WTC11 (cell line): ENCODE results near the gene CDPF1. TPM values are rescaled to one million over a fixed set of nuclear protein-coding genes. Genes with fewer than 3 reads are reported as not detected.

ENCODE experiments used
- ATAC-seq: fragments of 200-7000 bp; cut with Tn5 transposase; 2 replicates; pipeline ENCODE4 v1.10.0; 2021; ENCODE audit warnings: mild to moderate bottlenecking, moderate library complexity
- CTCF ChIA-PET: fragments of 300-600 bp; sonication (Branson Sonifier 250); formaldehyde crosslinking; loops from one replicate; lab custom pipeline; 2021; ENCODE audit warnings: antibody characterized with exemption; lab: Charles Lee
- POLR2A ChIA-PET: fragments of 350-600 bp; sonication (Branson Sonifier 250); formaldehyde crosslinking; loops from one replicate; lab custom pipeline; 2021; ENCODE audit warnings: antibody characterized with exemption; lab: Charles Lee
- DNase-seq: peaks from one replicate; pipeline ENCODE4 v3.0.0; 2021; ENCODE audit warnings: low spot score
- H3K27ac Mint-ChIP-seq: 2 replicates; pipeline ENCODE4 v1.8.0; 2021; ENCODE audit warnings: mixed read lengths
- H3K27me3 Mint-ChIP-seq: 2 replicates; pipeline ENCODE4 v1.8.0; 2021; ENCODE audit warnings: low read depth, mild to moderate bottlenecking, moderate library complexity, mixed read lengths
- H3K36me3 Mint-ChIP-seq: 2 replicates; pipeline ENCODE4 v1.8.0; 2021; ENCODE audit warnings: mixed read lengths
- H3K4me1 Mint-ChIP-seq: 2 replicates; pipeline ENCODE4 v1.8.0; 2022; ENCODE audit warnings: mixed read lengths
- H3K4me3 Mint-ChIP-seq: 2 replicates; pipeline ENCODE4 v1.8.0; 2021; ENCODE audit warnings: mild to moderate bottlenecking, moderate library complexity, mixed read lengths
- H3K9me3 Mint-ChIP-seq: 2 replicates; pipeline ENCODE4 v1.8.0; 2021; ENCODE audit warnings: mixed read lengths
- ATF1 ChIP-seq: sonication (generic); formaldehyde crosslinking; IDR thresholded peaks from 2 replicates; pipeline ENCODE4 v1.8.1; 2023; ENCODE audit warnings: mild to moderate bottlenecking, moderate library complexity, missing genetic modification reagents
- CREM ChIP-seq: sonication (generic); formaldehyde crosslinking; IDR thresholded peaks from 2 replicates; pipeline ENCODE4 v1.8.1; 2022; ENCODE audit warnings: mild to moderate bottlenecking, missing genetic modification reagents, moderate library complexity
- ELF4 ChIP-seq: sonication (generic); formaldehyde crosslinking; IDR thresholded peaks from 2 replicates; pipeline ENCODE4 v1.8.1; 2022; ENCODE audit warnings: low read depth, mild to moderate bottlenecking, moderate library complexity, missing genetic modification reagents
- ERG ChIP-seq: fragments of 250-450 bp; sonication (Bioruptor Pico); IDR thresholded peaks from 2 replicates; pipeline ENCODE4 v1.8.0; 2021; ENCODE audit warnings: mild to moderate bottlenecking
- FOXJ3 ChIP-seq: sonication (generic); formaldehyde crosslinking; IDR thresholded peaks from 2 replicates; pipeline ENCODE4 v1.9.0; 2021; ENCODE audit warnings: missing genetic modification reagents, mild to moderate bottlenecking, borderline replicate concordance
- HMGA2 ChIP-seq: fragments of 250-450 bp; sonication (Bioruptor Pico); IDR thresholded peaks from 2 replicates; pipeline ENCODE4 v1.4.0; 2021; ENCODE audit warnings: mild to moderate bottlenecking, moderate library complexity
- KAT7 ChIP-seq: sonication (generic); formaldehyde crosslinking; IDR thresholded peaks from 2 replicates; pipeline ENCODE4 v1.8.1; 2023; ENCODE audit warnings: missing genetic modification reagents, mild to moderate bottlenecking, borderline replicate concordance
- MLX ChIP-seq: sonication (generic); formaldehyde crosslinking; IDR thresholded peaks from 2 replicates; pipeline ENCODE4 v1.8.1; 2023; ENCODE audit warnings: mild to moderate bottlenecking, missing genetic modification reagents, moderate library complexity
- PREB ChIP-seq: sonication (generic); formaldehyde crosslinking; IDR thresholded peaks from 2 replicates; pipeline ENCODE4 v1.8.1; 2022; ENCODE audit warnings: mild to moderate bottlenecking, missing genetic modification reagents, moderate library complexity, borderline replicate concordance
- PRRX2 ChIP-seq: fragments of 250-450 bp; sonication (Bioruptor Pico); IDR thresholded peaks from 2 replicates; pipeline ENCODE4 v1.8.0; 2021; ENCODE audit warnings: mild to moderate bottlenecking
- SP1 ChIP-seq: sonication (generic); formaldehyde crosslinking; conservative IDR thresholded peaks from 2 replicates; pipeline ENCODE4 v1.8.1; 2022; ENCODE audit warnings: missing genetic modification reagents
- STAT6 ChIP-seq: sonication (generic); formaldehyde crosslinking; conservative IDR thresholded peaks from 2 replicates; pipeline ENCODE4 v1.8.1; 2023; ENCODE audit warnings: mild to moderate bottlenecking, low read depth, missing genetic modification reagents, moderate library complexity
- TP53 ChIP-seq: sonication (generic); formaldehyde crosslinking; IDR thresholded peaks from 2 replicates; pipeline ENCODE4 v1.8.1; 2023; ENCODE audit warnings: mild to moderate bottlenecking, missing genetic modification reagents
- ZBTB21 ChIP-seq: sonication (generic); formaldehyde crosslinking; IDR thresholded peaks from 2 replicates; pipeline ENCODE4 v1.8.1; 2023; ENCODE audit warnings: mild to moderate bottlenecking, missing genetic modification reagents, borderline replicate concordance
- ZNF138 ChIP-seq: sonication (generic); formaldehyde crosslinking; conservative IDR thresholded peaks from 2 replicates; pipeline ENCODE4 v1.8.1; 2022; ENCODE audit warnings: mild to moderate bottlenecking, moderate library complexity, missing genetic modification reagents
- ZNF317 ChIP-seq: sonication (generic); formaldehyde crosslinking; IDR thresholded peaks from 2 replicates; pipeline ENCODE4 v1.8.1; 2023; ENCODE audit warnings: low read depth, mild to moderate bottlenecking, moderate library complexity, missing genetic modification reagents, borderline replicate concordance
- ZNF512 ChIP-seq: sonication (generic); formaldehyde crosslinking; IDR thresholded peaks from 2 replicates; pipeline ENCODE4 v1.8.1; 2022; ENCODE audit warnings: missing genetic modification reagents, borderline replicate concordance
- total RNA-seq: library from RNA; stranded (reverse); gene quantifications from 3 replicates; pipeline ENCODE4 v1.2.3, GENCODE V29; 2021
- TF ChIP-seq, protein P1 (sequence below): sonication (generic); formaldehyde crosslinking; IDR thresholded peaks from 2 replicates; pipeline ENCODE4 v1.8.0; 2022; ENCODE audit warnings: mild to moderate bottlenecking, missing genetic modification reagents

Gene CDPF1
- total RNA-seq, 1 experiment from 2014 or later: 11.5 TPM

GRCh38 chr22:46289244-46289891 lies 39.3 kb upstream of the CDPF1 start:
- Mint-ChIP-seq H3K27ac (no peak overlapping the region), H3K27me3 (no peaks in the 10 kb centered on the region), H3K36me3 (peaks cover 19% of the 10 kb centered on the region), H3K9me3 (no peaks in the 10 kb centered on the region), H3K4me3 (no peak overlapping the region), H3K4me1 (no peaks in the 10 kb centered on the region)
- POLR2A ChIA-PET: no interaction called here
- ATAC-seq (no peak), DNase-seq (no peak)
- TF ChIP-seq ZNF317 (CRISPR knock-in tag) (no peak), HMGA2 (no peak), ZNF512 (no peak), CREM (no peak), STAT6 (CRISPR knock-in tag) (no peak), MLX (CRISPR knock-in tag) (no peak), ATF1 (CRISPR knock-in tag) (no peak), ERG (CRISPR knock-in tag) (no peak)
- CTCF ChIA-PET: no interaction called here

- ChIA-PET POLR2A (no interaction called here), CTCF (no interaction called here)
- H3K4me3 Mint-ChIP-seq: no peak overlapping the region
- no peaks in the 10 kb centered on the region for H3K9me3 Mint-ChIP-seq
- H3K27ac Mint-ChIP-seq: no peak overlapping the region
- no peaks in the 10 kb centered on the region for H3K4me1 Mint-ChIP-seq
- ATAC-seq: no peak
- TF ChIP-seq, protein P1, sequence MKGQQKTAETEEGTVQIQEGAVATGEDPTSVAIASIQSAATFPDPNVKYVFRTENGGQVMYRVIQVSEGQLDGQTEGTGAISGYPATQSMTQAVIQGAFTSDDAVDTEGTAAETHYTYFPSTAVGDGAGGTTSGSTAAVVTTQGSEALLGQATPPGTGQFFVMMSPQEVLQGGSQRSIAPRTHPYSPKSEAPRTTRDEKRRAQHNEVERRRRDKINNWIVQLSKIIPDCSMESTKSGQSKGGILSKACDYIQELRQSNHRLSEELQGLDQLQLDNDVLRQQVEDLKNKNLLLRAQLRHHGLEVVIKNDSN (CRISPR knock-in tag): no peak
- TF ChIP-seq PREB (CRISPR knock-in tag) (no peak), ZNF138 (CRISPR knock-in tag) (no peak), KAT7 (no peak), SP1 (no peak), ZBTB21 (CRISPR knock-in tag) (no peak), PRRX2 (CRISPR knock-in tag) (no peak), FOXJ3 (CRISPR knock-in tag) (no peak), TP53 (no peak), ELF4 (CRISPR knock-in tag) (no peak), CREM (no peak)
- DNase-seq: no peak
- no peaks in the 10 kb centered on the region for H3K27me3 Mint-ChIP-seq
- H3K36me3 Mint-ChIP-seq: peaks cover 25% of the 10 kb centered on the region
Observed at GRCh38 chr22:46288846-46289243, 38.8 kb upstream of the CDPF1 start.
